ENCODE measurements around the gene WDHD1.

GRCh38 chr14:54947230-54947629 is 79.7 kb downstream of the WDHD1 start:
- TF ChIP-seq CTCF (IDR thresholded peaks at IDR 0.05): no peak
- TF ChIP-seq POLR2A (IDR thresholded peaks at IDR 0.05): no peak
- TF ChIP-seq EP300 (IDR thresholded peaks at IDR 0.05): no peak
